Ovary (tissue), 3 donors: ENCODE data around the gene UPK3A.

Experiments
- EP300 ChIP-seq: sonication (generic); formaldehyde crosslinking; IDR thresholded peaks from one replicate; pipeline ENCODE4 v1.6.1; 2017; ENCODE audit warnings: antibody characterized with exemption
- POLR2A ChIP-seq: fragments of 450-650 bp; IDR thresholded peaks from one replicate; pipeline ENCODE4 v1.6.1; 2017; ENCODE audit warnings: antibody characterized with exemption, mild to moderate bottlenecking, moderate library complexity
- TF ChIP-seq, protein P1 (sequence below), 3 donors: fragments of 450-650 bp in 2 of 3; fragments of 200-600 bp in 1 of 3; IDR thresholded peaks; one replicate each; pipeline versions ENCODE4 v1.5.1 to v1.8.0; 2016 to 2022; ENCODE audit warnings: antibody characterized with exemption in 3 of 3, mild to moderate bottlenecking in 1 of 3
- donor health status: DM: no; HTN: no; CAD: no.

DNA sequence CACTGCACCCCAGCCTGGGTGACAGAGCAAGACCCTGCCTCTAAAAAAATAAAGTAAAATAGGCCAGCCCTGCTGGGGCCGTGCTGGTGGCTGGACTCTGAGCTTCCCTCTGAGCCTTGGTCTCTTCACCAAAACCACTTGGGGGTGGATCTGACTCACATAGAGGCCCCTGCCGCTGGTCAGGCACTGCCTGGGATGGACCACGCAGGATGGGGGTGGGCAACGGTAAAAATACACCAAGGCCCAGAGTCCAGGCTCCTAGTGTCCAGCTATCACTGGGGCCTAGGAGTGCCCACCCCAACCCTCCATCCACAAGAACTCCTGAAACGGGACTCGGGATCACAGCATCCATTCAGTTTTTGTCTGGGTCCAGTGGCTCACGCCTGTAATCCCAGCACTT lies 12.3 kb upstream of the UPK3A start:
- TF ChIP-seq, protein P1, sequence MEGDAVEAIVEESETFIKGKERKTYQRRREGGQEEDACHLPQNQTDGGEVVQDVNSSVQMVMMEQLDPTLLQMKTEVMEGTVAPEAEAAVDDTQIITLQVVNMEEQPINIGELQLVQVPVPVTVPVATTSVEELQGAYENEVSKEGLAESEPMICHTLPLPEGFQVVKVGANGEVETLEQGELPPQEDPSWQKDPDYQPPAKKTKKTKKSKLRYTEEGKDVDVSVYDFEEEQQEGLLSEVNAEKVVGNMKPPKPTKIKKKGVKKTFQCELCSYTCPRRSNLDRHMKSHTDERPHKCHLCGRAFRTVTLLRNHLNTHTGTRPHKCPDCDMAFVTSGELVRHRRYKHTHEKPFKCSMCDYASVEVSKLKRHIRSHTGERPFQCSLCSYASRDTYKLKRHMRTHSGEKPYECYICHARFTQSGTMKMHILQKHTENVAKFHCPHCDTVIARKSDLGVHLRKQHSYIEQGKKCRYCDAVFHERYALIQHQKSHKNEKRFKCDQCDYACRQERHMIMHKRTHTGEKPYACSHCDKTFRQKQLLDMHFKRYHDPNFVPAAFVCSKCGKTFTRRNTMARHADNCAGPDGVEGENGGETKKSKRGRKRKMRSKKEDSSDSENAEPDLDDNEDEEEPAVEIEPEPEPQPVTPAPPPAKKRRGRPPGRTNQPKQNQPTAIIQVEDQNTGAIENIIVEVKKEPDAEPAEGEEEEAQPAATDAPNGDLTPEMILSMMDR (IDR thresholded peaks at IDR 0.05) = no peak
- TF ChIP-seq POLR2A = no peak
- no peak for TF ChIP-seq EP300
